ENCODE data around the gene AK5.

AK5 gene, protein sequence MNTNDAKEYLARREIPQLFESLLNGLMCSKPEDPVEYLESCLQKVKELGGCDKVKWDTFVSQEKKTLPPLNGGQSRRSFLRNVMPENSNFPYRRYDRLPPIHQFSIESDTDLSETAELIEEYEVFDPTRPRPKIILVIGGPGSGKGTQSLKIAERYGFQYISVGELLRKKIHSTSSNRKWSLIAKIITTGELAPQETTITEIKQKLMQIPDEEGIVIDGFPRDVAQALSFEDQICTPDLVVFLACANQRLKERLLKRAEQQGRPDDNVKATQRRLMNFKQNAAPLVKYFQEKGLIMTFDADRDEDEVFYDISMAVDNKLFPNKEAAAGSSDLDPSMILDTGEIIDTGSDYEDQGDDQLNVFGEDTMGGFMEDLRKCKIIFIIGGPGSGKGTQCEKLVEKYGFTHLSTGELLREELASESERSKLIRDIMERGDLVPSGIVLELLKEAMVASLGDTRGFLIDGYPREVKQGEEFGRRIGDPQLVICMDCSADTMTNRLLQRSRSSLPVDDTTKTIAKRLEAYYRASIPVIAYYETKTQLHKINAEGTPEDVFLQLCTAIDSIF

DNA sequence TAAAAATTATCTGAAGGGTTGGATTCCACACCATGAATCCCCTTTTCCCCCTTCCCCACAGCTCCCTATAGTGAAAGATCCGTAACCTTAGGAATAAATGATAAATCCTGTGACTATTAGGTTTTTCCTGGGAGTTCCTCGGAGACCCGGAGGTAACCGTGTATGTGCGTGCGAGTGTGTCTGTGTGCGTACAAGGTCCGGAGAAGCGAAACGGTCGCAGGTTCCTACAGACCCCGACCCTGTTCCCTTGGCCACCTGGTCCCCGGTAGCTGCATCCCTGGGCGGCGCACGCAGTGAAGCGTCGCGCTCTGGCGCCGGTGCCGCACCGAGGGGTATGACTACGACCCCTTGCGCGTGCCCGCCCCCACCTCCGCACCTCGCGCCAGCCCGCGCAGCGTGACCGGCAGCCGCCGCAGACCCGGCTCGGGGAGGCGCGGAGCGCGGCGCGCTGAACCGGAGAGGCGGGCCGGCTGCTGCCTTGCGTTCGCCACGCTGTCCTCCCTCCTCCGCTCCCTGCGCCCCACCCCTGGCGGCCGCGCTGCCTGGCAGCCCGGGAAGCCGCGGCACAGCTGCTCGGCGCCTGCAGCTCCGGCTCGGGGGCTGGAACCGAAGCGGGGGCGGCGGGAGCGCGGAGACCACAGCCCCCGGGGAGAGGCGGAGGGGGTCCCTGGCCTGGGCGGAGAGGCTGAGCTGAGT, at the start of gene AK5:
Gene AK5 (plus strand): TSS at position 529 of the 696 bp plus-strand sequence. CDS start 295 bp downstream, outside the sequence.
- peak; percentile 45 for DNase-seq

DNA sequence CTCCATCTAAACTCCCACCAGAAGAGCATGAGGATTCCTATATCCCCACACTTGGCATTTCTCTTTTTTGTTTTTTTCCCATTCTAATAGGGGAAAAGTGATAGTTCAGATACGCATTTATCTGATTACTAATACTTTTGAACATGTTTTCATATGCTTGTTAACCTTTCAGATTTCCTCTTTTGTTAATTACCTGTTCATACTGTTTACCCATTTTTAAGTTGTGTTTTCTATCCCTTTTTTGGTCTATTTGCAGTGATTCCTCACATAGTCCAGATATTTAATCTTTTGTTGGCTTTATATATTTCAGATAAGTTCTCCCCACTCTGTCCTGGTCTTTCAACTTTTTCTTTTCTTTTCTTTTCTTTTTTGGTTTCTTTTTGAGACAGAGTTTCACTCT, 49.0 kb upstream of the AK5 start:
- DNase-seq, result no peak

DNA sequence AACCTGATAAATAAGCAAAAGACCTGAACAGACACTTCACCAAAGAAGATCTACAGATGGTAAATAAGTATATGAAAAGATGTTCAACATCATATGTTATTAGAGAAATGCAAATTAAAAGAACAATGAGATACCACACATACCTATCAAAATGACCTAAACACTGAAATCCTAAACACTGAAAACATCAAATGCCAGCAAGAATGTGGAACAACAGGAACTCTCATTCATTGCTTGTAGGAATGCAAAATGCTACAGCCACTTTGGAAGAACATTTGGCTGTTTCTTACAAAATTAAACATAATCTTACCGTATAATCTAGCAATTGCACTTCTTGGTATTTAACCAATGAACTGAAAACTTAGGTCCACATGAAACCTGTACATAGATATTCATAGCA, 47.7 kb upstream of the AK5 start:
- no peak for DNase-seq

DNA sequence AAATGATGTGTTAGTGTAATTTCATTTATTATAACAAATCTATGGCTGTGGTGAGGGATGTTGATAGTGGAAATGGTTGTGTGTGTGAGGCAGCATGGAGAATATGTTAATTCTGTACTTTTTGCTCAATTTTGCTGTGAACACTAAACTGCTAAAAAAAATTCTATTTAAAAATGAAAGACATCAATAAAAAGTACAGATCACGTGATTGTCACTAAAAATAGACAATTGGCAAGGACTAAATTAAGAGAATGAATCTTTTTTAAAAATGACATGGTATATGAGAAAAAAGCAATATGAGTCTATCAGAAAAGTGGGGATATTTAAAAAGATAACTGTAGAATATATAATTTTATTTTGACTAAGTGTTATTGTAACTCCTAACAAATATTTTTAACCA, 46.9 kb upstream of the AK5 start:
- DNase-seq, result no peak

DNA sequence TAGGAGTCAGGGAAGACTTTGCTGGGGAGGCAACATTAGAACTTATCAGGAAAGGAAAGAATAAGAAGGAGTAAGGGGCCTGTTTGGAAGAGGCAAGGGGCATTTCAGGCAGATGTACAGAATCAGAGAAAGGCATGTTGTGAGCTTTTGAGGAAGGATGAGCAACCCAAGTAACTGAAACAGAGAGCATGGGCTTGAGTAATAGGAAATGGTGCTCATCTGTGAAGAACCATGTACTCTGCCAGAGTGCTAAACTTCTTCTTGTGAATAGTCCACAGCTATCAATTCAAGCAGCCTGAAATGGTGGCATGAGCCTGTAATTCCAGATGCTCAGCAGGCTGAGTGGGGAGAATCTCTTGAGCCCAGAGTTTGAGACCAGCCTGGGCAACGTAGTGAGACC, 43.4 kb upstream of the AK5 start:
- peak; percentile 17 for DNase-seq

DNA sequence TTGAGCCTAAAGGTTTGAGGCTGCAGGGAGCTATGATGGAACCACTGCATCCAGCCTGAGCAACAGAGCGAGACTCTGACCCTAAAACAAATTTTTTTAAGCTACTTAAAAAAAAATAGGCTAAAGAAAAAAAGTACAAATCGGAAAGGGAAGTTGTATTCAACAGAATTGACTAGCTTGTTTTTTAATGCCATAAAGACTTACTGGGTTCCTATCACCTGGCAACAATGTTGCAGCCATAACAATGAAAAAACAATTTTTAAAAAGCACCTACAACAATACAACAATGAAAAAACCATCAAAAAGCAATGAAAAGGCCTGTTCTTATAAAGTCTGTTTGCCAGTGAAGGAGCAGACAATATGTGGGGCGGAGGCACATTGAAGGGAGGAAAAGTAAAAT, 42.5 kb upstream of the AK5 start:
- no peak for DNase-seq

DNA sequence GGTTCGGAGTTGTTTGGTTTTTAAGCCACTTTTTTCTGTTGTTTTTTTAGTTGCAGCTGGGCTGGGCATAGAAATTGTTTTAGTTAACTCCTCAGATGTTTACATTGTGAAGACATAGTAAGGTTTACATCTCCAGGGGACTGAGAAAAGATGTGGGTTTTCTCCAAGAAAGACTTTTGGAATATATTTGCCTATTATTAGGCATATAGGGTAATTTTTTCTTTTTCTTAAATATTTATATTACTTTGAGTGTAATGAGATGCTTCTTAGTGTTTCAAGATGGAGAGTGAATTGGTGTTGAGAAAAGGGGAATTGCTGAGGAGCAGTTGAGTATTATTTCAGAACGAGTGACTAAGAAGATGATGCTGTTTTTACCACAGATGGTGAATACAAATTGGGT, 36.0 kb upstream of the AK5 start:
- DNase-seq, result no peak

DNA sequence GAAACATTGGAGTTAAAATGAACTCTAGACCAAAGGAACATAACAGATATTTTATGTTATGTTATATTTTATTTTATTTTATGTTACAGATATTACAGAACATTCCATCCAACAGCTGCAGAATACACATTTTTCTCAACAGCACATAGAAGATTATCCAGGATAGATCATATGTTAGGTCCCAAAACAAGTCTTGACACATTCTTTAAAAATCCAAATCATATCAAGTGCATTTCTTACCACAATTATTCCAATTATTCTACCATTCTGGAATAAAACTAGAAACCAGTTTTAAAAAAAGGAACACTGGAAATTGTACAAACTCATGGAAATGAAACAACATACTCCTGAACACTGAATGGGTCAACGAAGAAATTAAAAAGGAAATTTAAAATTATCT, 31.7 kb upstream of the AK5 start:
- DNase-seq, result no peak

DNA sequence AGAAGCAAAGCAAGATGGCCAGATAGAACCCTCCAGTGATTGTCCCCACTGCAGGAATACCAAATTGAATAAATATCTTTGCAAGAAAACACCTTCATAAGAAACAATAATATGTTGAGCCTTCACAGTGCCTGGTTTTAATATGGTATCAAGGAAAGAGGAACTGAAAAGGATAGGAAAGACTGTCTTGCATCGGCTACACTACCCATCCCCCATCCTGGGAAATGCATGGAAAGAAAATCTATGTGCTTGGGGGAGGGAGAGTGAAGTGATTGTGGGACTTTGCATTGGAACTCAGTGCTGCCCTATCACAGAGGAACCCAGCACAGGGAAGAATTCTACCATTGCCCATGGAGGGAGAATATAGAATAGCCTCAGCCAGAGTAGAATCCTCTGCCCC, 28.6 kb upstream of the AK5 start:
- DNase-seq, result no peak

DNA sequence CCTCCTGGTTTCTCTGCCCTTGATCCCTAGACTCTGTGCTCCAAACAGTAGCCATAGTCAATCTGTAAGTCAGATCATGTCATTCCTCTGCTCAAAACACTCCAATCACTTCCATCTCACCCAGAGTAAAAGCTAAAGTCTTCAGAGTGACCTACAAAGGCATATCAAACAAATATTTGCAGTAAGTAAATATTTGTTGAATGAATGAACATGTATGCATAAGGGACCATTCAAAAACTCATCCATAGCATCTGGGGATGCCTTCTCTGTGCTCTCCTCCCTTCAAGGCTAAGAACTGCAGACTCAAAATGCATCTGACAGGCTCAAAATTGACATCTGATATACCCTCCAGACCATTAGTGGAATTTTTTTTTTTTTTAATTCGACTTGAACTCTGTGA, 18.1 kb upstream of the AK5 start:
- DNase-seq, result no peak

DNA sequence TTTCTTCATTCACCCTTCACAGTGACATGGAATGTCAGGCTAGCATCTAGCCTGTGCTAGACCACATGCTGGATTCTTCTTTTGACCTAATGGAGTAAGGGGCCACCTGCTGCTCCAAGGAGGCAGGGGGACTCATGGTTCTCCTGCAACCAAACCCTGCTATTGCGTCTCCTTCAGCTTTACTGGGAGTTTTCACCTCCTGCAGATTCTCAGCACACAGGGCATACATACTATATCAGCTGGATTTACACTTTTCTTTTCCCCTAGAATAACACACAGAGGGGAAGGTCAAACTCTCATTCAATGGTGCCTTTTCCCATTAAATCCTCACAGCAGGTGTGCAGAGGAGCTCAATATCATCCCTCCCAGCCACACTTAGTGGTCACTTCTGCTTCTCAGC, 16.6 kb upstream of the AK5 start:
- DNase-seq, result no peak

DNA sequence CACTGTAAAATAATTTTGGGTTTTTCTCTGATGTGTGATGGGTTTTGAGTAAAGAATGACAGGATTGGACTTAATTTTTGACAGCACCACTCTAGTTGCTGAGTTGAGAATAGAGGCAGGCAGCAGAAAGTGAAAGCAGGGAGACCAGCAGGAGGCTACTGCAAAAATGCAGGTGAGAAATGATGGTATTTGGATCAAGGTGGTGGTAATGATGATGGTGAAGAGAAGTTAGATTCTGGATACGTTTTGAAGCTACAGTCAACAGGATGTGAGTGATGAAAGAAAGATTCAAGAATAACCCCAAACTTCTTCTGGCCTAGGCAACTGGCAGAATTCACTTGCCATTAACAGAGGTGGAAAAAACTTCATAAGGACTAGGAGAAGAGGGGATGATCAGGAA, 14.8 kb upstream of the AK5 start:
- no peak for DNase-seq

DNA sequence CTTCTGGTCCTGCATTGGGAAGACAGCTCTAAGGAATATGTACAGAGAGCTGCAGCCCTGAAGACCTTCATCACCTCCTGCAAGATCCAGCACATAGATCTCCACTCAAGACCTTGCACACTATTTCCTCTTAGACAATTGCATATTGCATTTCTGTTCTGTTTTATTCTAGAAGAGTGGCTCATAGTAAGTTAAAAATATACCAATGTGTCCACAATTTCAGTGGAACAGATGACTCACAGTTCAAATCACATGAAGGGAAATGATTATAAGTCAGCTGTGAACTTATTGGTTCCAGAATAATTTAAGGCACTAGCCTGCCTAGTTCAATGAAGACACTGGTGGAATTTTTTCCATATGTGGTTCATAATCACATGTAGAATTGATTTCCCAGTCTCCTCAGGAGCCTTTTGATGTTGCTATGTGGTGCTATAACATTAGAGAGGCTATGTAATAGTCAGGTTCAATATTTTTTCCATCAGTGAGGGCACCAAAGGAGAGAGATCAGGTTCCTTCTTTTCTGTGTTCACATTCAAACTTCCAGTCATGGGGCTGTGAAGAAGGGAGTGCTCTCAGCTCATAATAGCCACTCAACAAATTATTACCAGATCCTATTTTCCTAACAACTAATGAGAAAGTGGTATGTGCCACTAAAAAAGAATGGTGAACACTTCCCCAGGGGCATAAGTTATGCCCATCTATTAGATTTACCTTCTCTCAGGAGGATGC, 9.8 kb upstream of the AK5 start:
- DNase-seq, result no peak

DNA sequence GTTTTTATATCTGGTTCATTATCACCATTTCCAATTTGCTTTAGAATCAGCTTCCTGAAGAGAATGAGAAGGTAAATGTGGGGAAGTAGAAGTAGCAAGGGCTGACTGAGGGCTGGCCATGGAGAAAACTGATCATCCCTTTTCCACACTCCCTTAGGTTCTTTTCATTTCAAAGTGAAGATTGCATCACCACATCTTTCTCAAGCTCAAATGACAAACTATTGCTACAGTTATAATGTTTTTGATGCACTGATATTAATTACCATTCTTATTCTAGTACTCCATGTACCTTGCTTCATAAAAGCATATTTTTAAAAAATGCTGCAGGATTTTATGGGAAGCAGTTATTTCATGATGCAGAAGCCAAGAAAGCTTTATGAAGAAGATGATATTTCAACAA, 7.9 kb upstream of the AK5 start:
- no peak for DNase-seq

DNA sequence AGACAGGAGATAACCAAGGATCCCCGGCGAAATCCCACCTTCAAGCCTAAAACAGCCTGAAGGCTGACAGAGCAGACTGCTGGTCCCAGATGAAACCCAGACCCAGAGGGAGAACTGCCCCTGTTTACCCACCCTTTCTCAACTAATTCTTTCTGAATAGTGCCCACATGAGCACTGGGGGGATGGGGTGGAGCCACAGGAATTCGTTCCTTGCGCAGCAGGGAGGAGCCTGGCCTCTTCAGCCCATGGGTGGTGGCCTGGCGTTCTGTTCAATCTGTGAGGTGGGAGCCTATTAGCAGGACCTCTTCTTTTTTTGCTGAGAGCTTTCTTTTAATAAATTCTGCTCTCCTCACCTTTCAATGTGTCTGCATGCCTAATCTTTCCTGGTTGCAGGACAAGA, 6.6 kb upstream of the AK5 start:
- no peak for DNase-seq

DNA sequence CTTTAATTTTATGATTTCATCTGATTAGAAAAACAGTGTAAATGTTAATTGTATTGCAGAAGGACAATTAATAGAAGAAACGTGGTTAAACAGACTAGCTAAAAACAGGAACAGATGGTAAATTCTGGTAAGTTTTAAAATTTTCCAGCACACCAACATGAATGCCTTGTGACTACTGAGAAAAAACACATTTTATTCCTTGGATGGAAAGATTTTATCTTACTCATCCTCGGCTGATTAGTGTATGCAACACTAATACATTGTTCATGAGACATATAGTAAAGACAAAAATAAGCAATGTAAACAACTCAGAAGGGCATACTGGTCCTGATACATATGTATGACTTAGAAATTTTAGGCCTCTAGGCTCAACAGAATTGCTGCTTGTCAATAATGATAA, 4.9 kb upstream of the AK5 start:
- no peak for DNase-seq

DNA sequence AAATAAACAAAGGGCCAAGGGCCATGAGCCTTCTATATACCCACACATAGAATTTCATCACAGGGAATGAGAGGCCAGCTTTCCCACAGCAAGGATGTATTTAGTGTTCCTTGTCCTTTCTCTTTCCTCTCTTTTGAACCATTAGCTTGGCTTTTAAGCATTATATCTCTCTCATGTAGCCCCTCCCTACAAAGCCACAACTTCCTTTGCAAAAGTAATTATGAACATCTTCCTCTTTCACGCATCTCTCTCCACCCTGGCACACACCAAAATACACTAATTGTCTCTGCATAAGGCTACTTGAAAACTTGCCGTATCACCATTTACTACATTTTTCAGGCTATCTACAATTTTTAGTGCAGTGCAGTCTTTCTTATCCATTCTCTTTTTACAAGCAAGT, 1.9 kb upstream of the AK5 start:
- peak; percentile 45 for DNase-seq

DNA sequence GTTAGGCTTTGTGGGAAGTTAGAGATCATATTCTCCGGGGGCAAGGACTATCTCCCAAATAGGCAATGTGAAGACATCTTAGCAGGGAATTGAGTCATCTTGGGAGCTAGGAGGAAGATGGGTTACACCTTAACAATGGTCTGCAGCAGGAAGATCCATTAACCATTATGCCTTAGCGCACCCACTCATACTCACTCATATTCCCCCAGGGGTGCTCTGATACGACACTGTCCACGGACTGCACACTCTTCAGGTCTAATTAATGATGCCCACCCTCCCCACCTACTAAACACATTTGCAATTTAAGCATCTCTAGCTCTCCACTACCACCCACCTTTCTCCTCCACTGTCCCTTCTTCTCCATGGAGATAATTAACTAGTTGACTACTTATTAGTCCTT, 857 bp upstream of the AK5 start:
- no peak for DNase-seq

DNA sequence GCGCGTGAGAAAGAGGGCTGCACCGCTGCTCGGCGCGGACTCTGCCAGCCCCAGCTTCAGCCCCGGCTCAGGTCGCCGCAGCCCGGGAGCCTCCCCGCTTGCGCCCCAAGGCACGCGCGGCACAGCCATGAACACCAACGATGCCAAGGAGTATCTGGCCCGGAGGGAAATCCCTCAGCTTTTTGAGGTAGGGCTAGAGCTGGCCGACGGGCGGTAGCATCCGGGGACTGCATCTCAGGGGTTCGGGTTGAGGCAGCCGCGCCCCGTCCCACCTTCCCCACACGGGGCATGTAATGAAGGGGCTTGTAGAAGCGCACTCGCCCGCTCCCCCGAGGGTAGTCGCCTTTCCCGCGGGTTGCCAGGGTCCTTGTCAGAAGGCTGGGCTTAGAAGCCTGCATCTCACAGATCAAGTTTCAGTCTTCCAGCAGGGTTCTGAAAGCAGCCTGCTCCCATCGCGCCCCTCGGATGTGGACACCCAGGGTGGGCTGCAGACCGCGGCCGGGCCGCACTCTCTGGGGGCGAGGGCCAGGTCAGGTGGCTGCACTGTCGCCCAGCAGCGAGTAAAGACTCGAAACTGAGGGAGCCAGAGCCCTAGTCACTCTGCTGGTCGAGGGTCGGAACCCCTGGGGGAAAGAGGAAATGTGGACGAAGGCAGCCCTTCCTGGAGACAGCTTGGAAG, 507 bp downstream of the AK5 start:
- peak; percentile 23 for DNase-seq

DNA sequence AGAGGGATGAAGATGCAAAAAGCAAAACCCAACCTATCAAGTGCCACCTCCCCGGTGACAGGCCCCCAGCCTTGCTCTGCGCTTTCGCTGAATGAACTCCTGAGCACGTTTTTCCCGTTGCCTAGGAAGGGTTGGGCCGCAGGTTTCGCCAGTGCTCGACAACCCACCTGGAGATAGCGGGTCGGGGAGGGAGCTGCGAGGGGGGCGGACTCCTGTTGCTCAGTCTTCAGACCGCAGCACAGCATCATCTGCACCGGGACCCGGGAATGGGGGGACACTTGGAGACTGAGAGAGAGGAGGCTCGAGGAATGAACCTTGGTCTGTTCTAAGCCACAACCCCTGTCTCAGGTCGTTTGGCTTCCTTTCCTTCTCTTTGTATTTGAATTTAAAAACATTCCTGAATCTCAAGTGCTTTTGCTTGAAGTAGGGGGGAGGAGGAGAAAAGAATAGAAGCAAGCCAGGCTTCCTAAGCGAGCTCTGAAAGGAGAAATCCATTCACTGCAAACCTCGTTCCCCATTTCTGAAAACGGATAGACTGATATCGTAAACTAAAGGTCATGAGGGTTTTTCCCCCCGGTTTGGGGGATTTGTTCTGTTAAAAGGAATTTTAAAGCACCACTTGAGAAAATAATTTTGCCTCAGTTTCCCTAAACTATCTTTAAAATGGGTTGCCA, 1.2 kb downstream of the AK5 start:
- no peak for DNase-seq

DNA sequence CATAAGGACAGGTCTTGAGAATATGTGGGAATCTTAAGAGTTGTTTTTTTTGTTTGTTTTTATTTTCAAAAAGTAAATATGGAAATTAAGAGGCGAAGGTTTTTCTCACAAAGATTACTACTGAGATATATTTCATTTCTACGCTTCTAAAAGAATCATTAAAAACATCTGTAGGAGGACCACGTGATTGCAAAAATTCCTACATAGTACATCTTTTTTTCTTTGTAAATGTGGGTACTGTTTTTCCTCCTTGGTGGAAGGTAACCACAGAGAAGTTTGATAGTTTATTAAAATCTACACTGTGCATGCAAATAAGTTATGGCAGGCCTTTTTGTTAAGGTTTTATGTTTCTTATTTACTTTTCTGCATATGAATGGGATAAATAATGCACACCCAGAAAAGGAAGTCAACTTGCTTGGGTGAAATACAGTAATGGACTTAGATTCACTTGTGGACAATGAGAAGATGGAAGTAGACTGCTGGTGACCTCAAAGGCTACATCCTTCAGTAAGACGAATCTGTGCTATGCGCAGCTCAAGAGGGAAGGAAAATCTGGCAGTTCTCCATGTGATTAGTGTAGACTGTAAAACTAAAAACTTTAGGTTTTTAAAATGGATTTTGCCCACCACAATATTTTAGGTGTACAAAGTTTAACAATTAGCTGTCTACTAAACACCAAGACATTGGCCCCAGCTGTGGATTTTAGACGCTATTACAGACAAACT, 2.0 kb downstream of the AK5 start:
- DNase-seq, result no peak

DNA sequence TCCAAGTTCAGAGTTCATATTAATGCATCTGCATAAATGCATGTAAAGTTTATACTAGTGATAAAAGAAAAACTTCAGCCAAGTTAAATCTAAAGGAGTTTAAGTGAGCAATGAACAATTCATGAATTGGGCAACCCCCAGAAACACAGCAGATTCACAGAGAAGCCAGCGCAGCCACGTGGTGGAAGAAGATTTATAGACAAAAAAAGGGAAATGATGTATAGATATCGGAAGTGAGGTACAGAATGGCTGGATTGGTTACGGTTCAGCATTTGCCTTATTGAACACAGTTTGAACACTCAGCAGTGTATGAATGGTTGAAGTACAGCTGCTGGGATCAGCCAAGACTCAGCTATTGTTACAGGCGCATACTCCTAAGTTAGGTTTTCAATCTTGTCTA, 5.7 kb downstream of the AK5 start:
- no peak for DNase-seq

Measured in hematopoietic multipotent progenitor cell treated with erythropoietin and hydrocortisone succinate and interleukin-3 and kit ligand, for 6 days (in vitro differentiated cells).